Breast epithelium (tissue), 4 donors: ENCODE results near the gene ZSCAN4. TPM values are rescaled to one million over a fixed set of nuclear protein-coding genes. Genes with fewer than 3 reads are reported as not detected.

ENCODE experiments used
- DNase-seq, 2 donors: peaks; one replicate each; pipeline ENCODE4 v3.0.0-alpha.2; 2019; ENCODE audit warnings: low spot score in 2 of 2
- H3K27ac ChIP-seq, 2 donors: fragments of 200-600 bp; sonication (generic) in 1 of 2; one replicate each; pipeline ENCODE4 v1.5.1; 2016 to 2019; ENCODE audit warnings: mild to moderate bottlenecking in 1 of 2
- H3K27me3 ChIP-seq, 2 donors: fragments of 200-600 bp; sonication (generic) in 1 of 2; one replicate each; pipeline versions ENCODE4 v1.5.1 to v1.6.0; 2017 to 2019; ENCODE audit warnings: control low read depth in 1 of 2, mild to moderate bottlenecking in 1 of 2
- H3K36me3 ChIP-seq: fragments of 200-600 bp; one replicate; pipeline ENCODE4 v1.5.1; 2019
- H3K4me1 ChIP-seq, 2 donors: fragments of 200-600 bp; sonication (generic); one replicate each; pipeline ENCODE4 v1.5.1; 2016 to 2019; ENCODE audit warnings: control low read depth in 1 of 2
- H3K4me3 ChIP-seq, 3 donors: fragments of 200-600 bp; sonication (generic); 1 replicate in 2 of 3; 2 replicates in 1 of 3; pipeline ENCODE4 v1.5.1; 2016 to 2019; ENCODE audit warnings: mild to moderate bottlenecking in 3 of 3, moderate library complexity in 2 of 3
- H3K9me3 ChIP-seq, 2 donors: fragments of 200-600 bp; sonication (generic) in 1 of 2; one replicate each; pipeline ENCODE4 v1.5.1; 2016 to 2019; ENCODE audit warnings: control low read depth in 1 of 2
- CTCF ChIP-seq, 3 donors: fragments of 450-650 bp; IDR thresholded peaks; one replicate each; pipeline ENCODE4 v1.5.1; 2016 to 2017; ENCODE audit warnings: antibody characterized with exemption in 3 of 3, mild to moderate bottlenecking in 3 of 3, moderate library complexity in 3 of 3
- POLR2A ChIP-seq: fragments of 450-650 bp; IDR thresholded peaks from one replicate; pipeline ENCODE4 v1.6.1; 2016; ENCODE audit warnings: antibody characterized with exemption, mild to moderate bottlenecking, moderate library complexity
- POLR2AphosphoS5 ChIP-seq, 3 donors: sonication (generic); formaldehyde crosslinking; IDR thresholded peaks; one replicate each; pipeline ENCODE4 v1.6.1; 2017; ENCODE audit warnings: antibody characterized with exemption in 3 of 3
- intact Hi-C: fragments of 100-400 bp; cut with DNase I; formaldehyde crosslinking; loops from one replicate; pipeline ENCODE4 v1.15.1; 2023; ENCODE audit warnings: low total_unique reads
- total RNA-seq, 3 donors: library from RNA; depleted of rRNA; stranded (reverse); fragments of >200 nt; gene quantifications; one replicate each; pipeline ENCODE4 v1.1.0, GENCODE V29; 2016

The ZSCAN4 gene
- total RNA-seq, 3 donors from 2014 or later = not detected

DNA sequence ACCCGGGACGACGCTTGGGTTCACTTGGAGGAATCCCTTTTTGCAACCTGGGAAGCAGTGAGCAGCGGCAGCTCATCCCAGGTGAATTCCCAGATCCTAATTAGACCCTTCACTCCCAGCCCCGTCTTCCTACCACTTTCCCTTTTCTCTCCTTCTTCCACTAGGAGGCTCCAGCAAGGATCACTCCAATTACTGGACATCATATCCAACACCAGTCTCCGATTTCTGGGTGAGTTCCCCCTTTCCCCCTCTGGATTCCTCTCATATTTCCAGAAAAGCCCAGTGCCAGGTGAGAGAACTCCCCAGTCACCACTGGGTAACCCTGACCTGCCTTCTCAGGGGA, 17.1 kb upstream of the ZSCAN4 start:
- Histone ChIP-seq H3K4me1 (no peaks in the 10 kb centered on the region), H3K9me3 (peaks cover 12 to 16% of the 10 kb centered on the region in 2 donors), H3K27me3 (no peaks in the 10 kb centered on the region), H3K27ac (no peak overlapping the region), H3K4me3 (peak overlapping the region in 1 of 3 donors; percentile 16), H3K36me3 (no peaks in the 10 kb centered on the region)
- no peak for DNase-seq
- no peak for TF ChIP-seq POLR2AphosphoS5 (IDR thresholded peaks at IDR 0.05)
- TF ChIP-seq CTCF (IDR thresholded peaks at IDR 0.05) = no peak
- TF ChIP-seq POLR2A = no peak
- intact Hi-C loops = no loop called here

- no peaks in the 10 kb centered on the region for H3K36me3 ChIP-seq
- H3K4me1 ChIP-seq = no peaks in the 10 kb centered on the region
- intact Hi-C loops = no loop called here
- DNase-seq = no peak
- H3K9me3 ChIP-seq = peaks cover 3 to 8% of the 10 kb centered on the region in 2 donors
- TF ChIP-seq CTCF (IDR thresholded peaks at IDR 0.05) = no peak
- TF ChIP-seq POLR2AphosphoS5 (IDR thresholded peaks at IDR 0.05) = no peak
- no peak for TF ChIP-seq POLR2A
- H3K4me3 ChIP-seq = no peak overlapping the region
- H3K27ac ChIP-seq = no peak overlapping the region
- no peaks in the 10 kb centered on the region for H3K27me3 ChIP-seq
Observed at GRCh38 chr19:57653689-57654088, 15.0 kb upstream of the ZSCAN4 start.

DNA sequence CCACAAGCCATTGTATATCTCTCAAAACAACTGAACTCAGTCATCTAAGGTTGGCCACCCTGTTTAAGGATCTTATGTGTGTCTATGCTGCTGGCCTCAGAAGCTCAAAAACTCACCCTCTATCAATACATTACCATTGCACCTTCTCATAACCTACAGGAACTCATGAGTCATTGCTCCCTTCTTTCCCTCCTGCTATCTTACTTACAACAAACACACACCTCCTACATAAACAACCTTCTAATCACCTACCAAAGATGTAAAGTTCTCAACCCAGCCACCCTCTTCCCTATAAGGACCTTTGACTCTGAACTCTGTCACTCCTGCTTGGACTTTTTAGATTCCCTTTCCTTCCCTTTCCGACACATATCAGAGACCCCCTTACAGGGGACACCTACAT, 13.3 kb upstream of the ZSCAN4 start:
- Histone ChIP-seq H3K27ac (no peak overlapping the region), H3K27me3 (no peaks in the 10 kb centered on the region), H3K36me3 (no peaks in the 10 kb centered on the region), H3K4me1 (no peaks in the 10 kb centered on the region), H3K4me3 (no peak overlapping the region), H3K9me3 (peaks cover 0 to 8% of the 10 kb centered on the region in 2 donors)
- no peak for DNase-seq
- intact Hi-C loops = no loop called here
- TF ChIP-seq POLR2A (no peak), CTCF (IDR thresholded peaks at IDR 0.05) (no peak), POLR2AphosphoS5 (IDR thresholded peaks at IDR 0.05) (no peak)

DNA sequence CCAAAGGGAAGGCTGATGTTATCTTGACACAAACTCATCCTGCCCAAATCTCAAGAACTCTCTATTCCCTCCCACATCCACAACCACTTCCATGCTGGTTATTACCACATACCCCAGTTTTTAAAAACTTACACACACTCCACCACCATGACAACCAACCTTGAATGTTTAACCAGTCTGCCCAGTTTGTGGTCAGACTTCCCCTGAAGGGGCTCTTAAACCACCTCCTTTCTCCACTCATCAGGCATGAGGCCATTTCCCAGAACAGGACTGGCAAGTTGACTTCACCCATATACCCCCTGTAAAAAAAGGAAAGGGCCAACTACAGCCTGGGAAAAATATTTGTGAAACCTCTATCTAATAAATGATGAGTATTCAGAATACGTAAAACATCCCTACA, 12.4 kb upstream of the ZSCAN4 start:
- no peak for TF ChIP-seq POLR2A
- no peak for TF ChIP-seq CTCF (IDR thresholded peaks at IDR 0.05)
- no peak for TF ChIP-seq POLR2AphosphoS5 (IDR thresholded peaks at IDR 0.05)
- intact Hi-C loops = no loop called here
- Histone ChIP-seq H3K9me3 (peaks cover 0 to 8% of the 10 kb centered on the region in 2 donors), H3K27ac (no peak overlapping the region), H3K36me3 (no peaks in the 10 kb centered on the region), H3K4me1 (no peaks in the 10 kb centered on the region), H3K4me3 (no peak overlapping the region), H3K27me3 (no peaks in the 10 kb centered on the region)
- DNase-seq = no peak

- intact Hi-C loops = no loop called here
- no peak for DNase-seq
Observed at GRCh38 chr19:57664269-57665127, 4.2 kb upstream of the ZSCAN4 start.

More at GRCh38 chr19:57664269-57665127, 4.2 kb upstream of the ZSCAN4 start:
- Histone ChIP-seq H3K36me3 (no peaks in the 10 kb centered on the region), H3K27me3 (no peaks in the 10 kb centered on the region), H3K4me3 (peak overlapping the region; percentile 46 to 80 (median 67)), H3K27ac (peak overlapping the region; percentile 48 to 53), H3K9me3 (no peaks in the 10 kb centered on the region), H3K4me1 (no peaks in the 10 kb centered on the region)
- TF ChIP-seq CTCF (IDR thresholded peaks at IDR 0.05) (no peak), POLR2A (no peak), POLR2AphosphoS5 (IDR thresholded peaks at IDR 0.05) (no peak)
